ENCODE data around the gene CFTR. TPM values are rescaled to one million over a fixed set of nuclear protein-coding genes. Genes with fewer than 3 reads are reported as not detected.

The CFTR gene
- total RNA-seq, 1 donor from 2014 or later, result 0.18 TPM

DNA sequence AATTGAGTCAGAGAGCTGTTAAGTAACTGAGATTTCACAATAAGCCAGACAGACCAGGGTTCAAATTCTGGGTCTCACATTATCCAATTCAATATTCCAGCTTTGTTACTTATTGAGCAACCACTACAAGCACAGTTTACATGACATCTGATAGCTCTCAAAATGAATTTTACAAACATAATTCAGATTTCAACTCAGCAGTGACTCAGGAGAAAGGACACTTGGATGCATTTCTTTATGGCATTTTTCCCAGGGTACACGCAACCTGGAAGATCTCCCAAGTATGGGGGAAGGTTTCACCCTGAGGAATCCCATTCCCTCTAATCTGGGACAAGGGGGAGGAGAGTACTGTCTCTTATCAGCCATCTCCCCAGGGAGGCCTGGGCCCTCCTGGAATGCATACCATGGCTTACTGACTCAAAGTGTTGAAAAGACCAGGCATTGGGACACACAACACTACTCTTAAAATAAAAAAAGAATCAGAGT is 102.4 kb downstream of the CFTR start:
- DNase-seq (ENCODE audit: low spot score), result no peak
- no peaks in the 10 kb centered on the region for H3K4me1 Mint-ChIP-seq (ENCODE audit: unreplicated experiment)
- H3K27ac Mint-ChIP-seq (ENCODE audit: unreplicated experiment), result no peak overlapping the region
- no peak overlapping the region for H3K4me3 Mint-ChIP-seq (ENCODE audit: unreplicated experiment)
- H3K27me3 Mint-ChIP-seq (ENCODE audit: unreplicated experiment), result no peaks in the 10 kb centered on the region
- no peaks in the 10 kb centered on the region for H3K36me3 Mint-ChIP-seq (ENCODE audit: low read depth, unreplicated experiment)
- no peaks in the 10 kb centered on the region for H3K9me3 Mint-ChIP-seq (ENCODE audit: unreplicated experiment)
- TF ChIP-seq, protein P1, sequence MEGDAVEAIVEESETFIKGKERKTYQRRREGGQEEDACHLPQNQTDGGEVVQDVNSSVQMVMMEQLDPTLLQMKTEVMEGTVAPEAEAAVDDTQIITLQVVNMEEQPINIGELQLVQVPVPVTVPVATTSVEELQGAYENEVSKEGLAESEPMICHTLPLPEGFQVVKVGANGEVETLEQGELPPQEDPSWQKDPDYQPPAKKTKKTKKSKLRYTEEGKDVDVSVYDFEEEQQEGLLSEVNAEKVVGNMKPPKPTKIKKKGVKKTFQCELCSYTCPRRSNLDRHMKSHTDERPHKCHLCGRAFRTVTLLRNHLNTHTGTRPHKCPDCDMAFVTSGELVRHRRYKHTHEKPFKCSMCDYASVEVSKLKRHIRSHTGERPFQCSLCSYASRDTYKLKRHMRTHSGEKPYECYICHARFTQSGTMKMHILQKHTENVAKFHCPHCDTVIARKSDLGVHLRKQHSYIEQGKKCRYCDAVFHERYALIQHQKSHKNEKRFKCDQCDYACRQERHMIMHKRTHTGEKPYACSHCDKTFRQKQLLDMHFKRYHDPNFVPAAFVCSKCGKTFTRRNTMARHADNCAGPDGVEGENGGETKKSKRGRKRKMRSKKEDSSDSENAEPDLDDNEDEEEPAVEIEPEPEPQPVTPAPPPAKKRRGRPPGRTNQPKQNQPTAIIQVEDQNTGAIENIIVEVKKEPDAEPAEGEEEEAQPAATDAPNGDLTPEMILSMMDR (IDR thresholded peaks at IDR 0.05; ENCODE audit: unreplicated experiment), result no peak

- TF ChIP-seq, protein P1 (IDR thresholded peaks at IDR 0.05; ENCODE audit: unreplicated experiment), result no peak
- Mint-ChIP-seq H3K4me1 (ENCODE audit: unreplicated experiment) (no peaks in the 10 kb centered on the region), H3K36me3 (ENCODE audit: low read depth, unreplicated experiment) (no peaks in the 10 kb centered on the region), H3K4me3 (ENCODE audit: unreplicated experiment) (no peak overlapping the region), H3K9me3 (ENCODE audit: unreplicated experiment) (no peaks in the 10 kb centered on the region), H3K27ac (ENCODE audit: unreplicated experiment) (no peak overlapping the region), H3K27me3 (ENCODE audit: unreplicated experiment) (no peaks in the 10 kb centered on the region)
- DNase-seq (ENCODE audit: low spot score), result no peak
These were observed 108.1 kb downstream of the CFTR start for GRCh38 chr7:117587931-117588330.

DNA sequence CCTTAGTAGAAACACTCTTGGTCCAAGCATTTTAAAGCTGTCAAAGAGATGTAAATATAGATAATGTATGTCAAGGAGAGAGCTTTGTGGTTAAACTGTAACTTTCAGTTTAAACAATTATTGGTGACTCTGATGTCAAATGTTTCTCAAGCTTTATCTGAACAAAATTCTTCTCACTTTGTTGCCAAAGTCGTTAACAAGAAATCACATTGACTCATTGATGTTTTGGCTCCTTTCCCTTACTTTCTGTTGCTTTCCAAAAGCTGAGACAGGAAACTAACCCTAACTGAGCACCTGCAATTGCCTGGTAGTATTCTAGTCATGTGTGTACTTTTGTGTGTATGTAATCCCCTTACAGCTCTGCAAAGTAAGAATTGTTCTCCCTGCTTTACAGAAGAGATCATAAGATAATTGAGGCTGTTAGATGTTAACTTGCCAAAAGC is 108.5 kb downstream of the CFTR start:
- H3K4me3 Mint-ChIP-seq (ENCODE audit: unreplicated experiment), result no peak overlapping the region
- DNase-seq (ENCODE audit: low spot score), result no peak
- no peak overlapping the region for H3K27ac Mint-ChIP-seq (ENCODE audit: unreplicated experiment)
- H3K27me3 Mint-ChIP-seq (ENCODE audit: unreplicated experiment), result no peaks in the 10 kb centered on the region
- no peaks in the 10 kb centered on the region for H3K36me3 Mint-ChIP-seq (ENCODE audit: low read depth, unreplicated experiment)
- H3K4me1 Mint-ChIP-seq (ENCODE audit: unreplicated experiment), result no peaks in the 10 kb centered on the region
- H3K9me3 Mint-ChIP-seq (ENCODE audit: unreplicated experiment), result no peaks in the 10 kb centered on the region
- TF ChIP-seq, protein P1 (IDR thresholded peaks at IDR 0.05; ENCODE audit: unreplicated experiment), result no peak

GRCh38 chr7:117590191-117590590 is 110.4 kb downstream of the CFTR start:
- no peaks in the 10 kb centered on the region for H3K27me3 Mint-ChIP-seq (ENCODE audit: unreplicated experiment)
- no peaks in the 10 kb centered on the region for H3K36me3 Mint-ChIP-seq (ENCODE audit: low read depth, unreplicated experiment)
- H3K9me3 Mint-ChIP-seq (ENCODE audit: unreplicated experiment), result no peaks in the 10 kb centered on the region
- TF ChIP-seq, protein P1 (IDR thresholded peaks at IDR 0.05; ENCODE audit: unreplicated experiment), result no peak
- H3K4me3 Mint-ChIP-seq (ENCODE audit: unreplicated experiment), result no peak overlapping the region
- H3K4me1 Mint-ChIP-seq (ENCODE audit: unreplicated experiment), result no peaks in the 10 kb centered on the region
- no peak for DNase-seq (ENCODE audit: low spot score)
- no peak overlapping the region for H3K27ac Mint-ChIP-seq (ENCODE audit: unreplicated experiment)

DNA sequence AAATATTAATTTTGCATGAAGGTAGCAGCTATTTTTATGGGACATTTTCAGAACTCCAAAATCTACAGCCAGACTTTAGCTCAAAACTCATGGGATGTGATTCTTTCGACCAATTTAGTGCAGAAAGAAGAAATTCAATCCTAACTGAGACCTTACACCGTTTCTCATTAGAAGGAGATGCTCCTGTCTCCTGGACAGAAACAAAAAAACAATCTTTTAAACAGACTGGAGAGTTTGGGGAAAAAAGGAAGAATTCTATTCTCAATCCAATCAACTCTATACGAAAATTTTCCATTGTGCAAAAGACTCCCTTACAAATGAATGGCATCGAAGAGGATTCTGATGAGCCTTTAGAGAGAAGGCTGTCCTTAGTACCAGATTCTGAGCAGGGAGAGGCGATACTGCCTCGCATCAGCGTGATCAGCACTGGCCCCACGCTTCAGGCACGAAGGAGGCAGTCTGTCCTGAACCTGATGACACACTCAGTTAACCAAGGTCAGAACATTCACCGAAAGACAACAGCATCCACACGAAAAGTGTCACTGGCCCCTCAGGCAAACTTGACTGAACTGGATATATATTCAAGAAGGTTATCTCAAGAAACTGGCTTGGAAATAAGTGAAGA is 112.3 kb downstream of the CFTR start:
- TF ChIP-seq, protein P1 (IDR thresholded peaks at IDR 0.05; ENCODE audit: unreplicated experiment), result no peak
- Mint-ChIP-seq H3K4me1 (ENCODE audit: unreplicated experiment) (no peaks in the 10 kb centered on the region), H3K4me3 (ENCODE audit: unreplicated experiment) (no peak overlapping the region), H3K27ac (ENCODE audit: unreplicated experiment) (no peak overlapping the region), H3K27me3 (ENCODE audit: unreplicated experiment) (no peaks in the 10 kb centered on the region), H3K9me3 (ENCODE audit: unreplicated experiment) (no peaks in the 10 kb centered on the region), H3K36me3 (ENCODE audit: low read depth, unreplicated experiment) (no peaks in the 10 kb centered on the region)
- no peak for DNase-seq (ENCODE audit: low spot score)
